Measurements from ENCODE around the gene TMEM126B.

DNA sequence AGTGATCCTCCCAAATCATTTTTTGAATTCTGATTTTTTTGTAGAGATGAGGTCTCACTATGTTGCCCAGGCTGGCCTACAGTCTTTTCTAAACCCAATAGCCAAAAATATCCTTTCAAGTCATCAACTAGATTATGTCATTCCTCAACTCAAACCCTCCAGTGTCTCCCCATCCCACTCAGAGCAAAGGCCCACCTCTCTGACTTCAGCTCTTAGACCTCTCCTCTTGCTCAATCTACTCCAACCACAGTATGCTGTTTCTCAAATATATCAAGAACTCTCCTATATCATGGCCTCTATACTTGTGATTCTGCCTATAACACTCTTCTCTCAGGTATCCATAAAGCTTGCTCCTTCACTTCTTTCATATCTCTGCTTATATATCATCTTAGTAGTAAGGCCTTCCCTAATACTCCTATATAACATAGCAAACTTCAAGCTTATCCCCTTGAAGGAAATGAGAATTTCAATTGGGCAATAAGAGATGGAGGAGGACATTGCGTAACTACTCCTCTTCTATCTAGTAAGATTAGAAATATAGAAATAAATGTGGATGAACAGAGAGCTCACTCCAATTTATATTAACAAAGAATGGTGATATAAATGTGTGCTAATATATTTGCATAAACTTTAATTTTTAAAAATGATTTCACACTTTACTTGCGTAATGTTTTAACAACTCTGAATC is 25.7 kb upstream of the TMEM126B start:
- TF ChIP-seq CTCF (IDR thresholded peaks at IDR 0.05) (no peak), POLR2A (IDR thresholded peaks at IDR 0.05) (no peak), POLR2AphosphoS5 (IDR thresholded peaks at IDR 0.05; ENCODE audit: insufficient read depth in 1 of 2, low read depth in 1 of 2) (no peak)

Measured in vagina (tissue), 2 donors.